GM21723 (cell line): ENCODE results near the gene RAB22A.

ENCODE experiments used
- ATAC-seq: cut with Tn5 transposase; IDR thresholded peaks from one replicate; pipeline ENCODE4 v1.9.1; 2021; ENCODE audit warnings: mild to moderate bottlenecking, moderate library complexity; ENCODE audit not compliant: unreplicated experiment

The RAB22A gene

GRCh38 chr20:58384821-58385220 lies 75.3 kb downstream of the RAB22A start:
- no peak for ATAC-seq

GRCh38 chr20:58388028-58388601 lies 78.6 kb downstream of the RAB22A start:
- no peak for ATAC-seq

GRCh38 chr20:58388882-58389323 lies 79.4 kb downstream of the RAB22A start, which contains the start of gene VAPB:
TSS of gene VAPB (plus strand) at chr20:58389229. CDS start at chr20:58389460, 231 bp downstream.
- ATAC-seq: peak; percentile 96

GRCh38 chr20:58389324-58389967 lies 79.9 kb downstream of the RAB22A start:
- ATAC-seq: peak; percentile 30

- ATAC-seq: no peak
Measured at GRCh38 chr20:58389968-58390658, 80.6 kb downstream of the RAB22A start.

- no peak for ATAC-seq
Measured at GRCh38 chr20:58390659-58391035, 81.1 kb downstream of the RAB22A start.

GRCh38 chr20:58392286-58392685 lies 82.8 kb downstream of the RAB22A start:
- no peak for ATAC-seq

GRCh38 chr20:58393299-58393698 lies 83.8 kb downstream of the RAB22A start:
- no peak for ATAC-seq

- ATAC-seq: no peak
Measured at GRCh38 chr20:58394801-58395200, 85.3 kb downstream of the RAB22A start.

- no peak for ATAC-seq
Measured at GRCh38 chr20:58395604-58396003, 86.1 kb downstream of the RAB22A start.

- no peak for ATAC-seq
Measured at GRCh38 chr20:58397429-58397828, 87.9 kb downstream of the RAB22A start.

- ATAC-seq: no peak
Measured at GRCh38 chr20:58398254-58398653, 88.7 kb downstream of the RAB22A start.

GRCh38 chr20:58399926-58400325 lies 90.4 kb downstream of the RAB22A start:
- ATAC-seq: no peak

GRCh38 chr20:58401162-58401561 lies 91.6 kb downstream of the RAB22A start:
- no peak for ATAC-seq

GRCh38 chr20:58402305-58402704 lies 92.8 kb downstream of the RAB22A start:
- no peak for ATAC-seq

GRCh38 chr20:58402827-58403226 lies 93.3 kb downstream of the RAB22A start:
- ATAC-seq: peak; percentile 80

GRCh38 chr20:58403272-58403671 lies 93.8 kb downstream of the RAB22A start:
- ATAC-seq: peak; percentile 20

- no peak for ATAC-seq
Measured at GRCh38 chr20:58405504-58406291, 96.2 kb downstream of the RAB22A start.

GRCh38 chr20:58406422-58407001 lies 97.0 kb downstream of the RAB22A start:
- ATAC-seq: no peak

GRCh38 chr20:58407201-58407873 lies 97.8 kb downstream of the RAB22A start:
- ATAC-seq: no peak
